ENCODE data around the gene CRYBG3.

Gene CRYBG3

GRCh38 chr3:97896129-97896528 lies 74.3 kb downstream of the CRYBG3 start:
- no peak for TF ChIP-seq ZNF777 (tag by site-specific recombination; IDR thresholded peaks at IDR 0.05; ENCODE audit: borderline replicate concordance)
- no peak for TF ChIP-seq PRDM2 (tag by site-specific recombination; IDR thresholded peaks at IDR 0.05; ENCODE audit: borderline replicate concordance)
- no peak for TF ChIP-seq ZNF707 (tag by site-specific recombination; IDR thresholded peaks at IDR 0.05)
- H3K36me3 ChIP-seq (ENCODE audit: control insufficient read depth in 2 of 2, insufficient read depth in 1 of 2, low read length in 2 of 2), result peaks cover 0 to 5% of the 10 kb centered on the region in 2 experiments; a peak in 1 of 3 replicates
- H3K27ac ChIP-seq (ENCODE audit: extremely low read depth, low read depth, low read length), result no peak overlapping the region
- ChIA-PET POLR2A (no interaction called here), CTCF (no interaction called here)
- no peaks in the 10 kb centered on the region for H3K9me3 ChIP-seq (ENCODE audit: control insufficient read depth, insufficient read depth, low read depth, low read length)
- no peaks in the 10 kb centered on the region for H3K4me1 ChIP-seq (ENCODE audit: control insufficient read depth, insufficient read depth, low read length)
- no peak overlapping the region for H3K4me3 ChIP-seq (ENCODE audit: low read depth, low read length)

GRCh38 chr3:97896547-97896946 lies 74.7 kb downstream of the CRYBG3 start:
- H3K9me3 ChIP-seq (ENCODE audit: control insufficient read depth, insufficient read depth, low read depth, low read length), result no peaks in the 10 kb centered on the region
- peaks cover 0 to 5% of the 10 kb centered on the region in 2 experiments; a peak in 1 of 3 replicates for H3K36me3 ChIP-seq (ENCODE audit: control insufficient read depth in 2 of 2, insufficient read depth in 1 of 2, low read length in 2 of 2)
- TF ChIP-seq AEBP2 (tag by site-specific recombination; IDR thresholded peaks at IDR 0.05; ENCODE audit: borderline replicate concordance), result no peak
- no peak for TF ChIP-seq ZNF48 (tag by site-specific recombination; IDR thresholded peaks at IDR 0.05)
- no peaks in the 10 kb centered on the region for H3K4me1 ChIP-seq (ENCODE audit: control insufficient read depth, insufficient read depth, low read length)
- CTCF ChIA-PET, result no interaction called here
- no peak overlapping the region for H3K4me3 ChIP-seq (ENCODE audit: low read depth, low read length)
- POLR2A ChIA-PET, result no interaction called here
- no peak overlapping the region for H3K27ac ChIP-seq (ENCODE audit: extremely low read depth, low read depth, low read length)

- CTCF ChIA-PET, result no interaction called here
- H3K36me3 ChIP-seq (ENCODE audit: control insufficient read depth in 2 of 2, insufficient read depth in 1 of 2, low read length in 2 of 2), result peaks cover 0 to 5% of the 10 kb centered on the region in 2 experiments; a peak in 1 of 3 replicates
- no peaks in the 10 kb centered on the region for H3K9me3 ChIP-seq (ENCODE audit: control insufficient read depth, insufficient read depth, low read depth, low read length)
- H3K4me3 ChIP-seq (ENCODE audit: low read depth, low read length), result no peak overlapping the region
- no peaks in the 10 kb centered on the region for H3K4me1 ChIP-seq (ENCODE audit: control insufficient read depth, insufficient read depth, low read length)
- no peak overlapping the region for H3K27ac ChIP-seq (ENCODE audit: extremely low read depth, low read depth, low read length)
- POLR2A ChIA-PET, result no interaction called here
- TF ChIP-seq KLF1 (tag by site-specific recombination; IDR thresholded peaks at IDR 0.05) (no peak), PBX3 (CRISPR knock-in tag; IDR thresholded peaks at IDR 0.05) (no peak), ZNF626 (tag by site-specific recombination; IDR thresholded peaks at IDR 0.05) (no peak), ZFP3 (tag by site-specific recombination; IDR thresholded peaks at IDR 0.05; ENCODE audit: low read depth) (no peak), YY2 (tag by site-specific recombination; IDR thresholded peaks at IDR 0.05) (no peak), TSHZ1 (tag by site-specific recombination; IDR thresholded peaks at IDR 0.05; ENCODE audit: borderline replicate concordance) (no peak), ZEB2 (tag by site-specific recombination; IDR thresholded peaks at IDR 0.05) (no peak), ZFP41 (tag by site-specific recombination; IDR thresholded peaks at IDR 0.05; ENCODE audit: borderline replicate concordance) (no peak), PRDM6 (tag by site-specific recombination; IDR thresholded peaks at IDR 0.05) (no peak), ZNF549 (tag by site-specific recombination; IDR thresholded peaks at IDR 0.05) (no peak), ZSCAN16 (tag by site-specific recombination; IDR thresholded peaks at IDR 0.05) (no peak), ZNF777 (tag by site-specific recombination; IDR thresholded peaks at IDR 0.05; ENCODE audit: borderline replicate concordance) (no peak), TCF7L2 (IDR thresholded peaks at IDR 0.05; ENCODE audit: borderline replicate concordance, low read depth, low read length) (no peak)
Measured at GRCh38 chr3:97899331-97899730, 77.5 kb downstream of the CRYBG3 start.
